GM12891 (cell line): ENCODE data around the gene PACS2.

Experiments
- DNase-seq: peaks from one replicate; pipeline ENCODE4 v3.0.0; 2011; ENCODE audit warnings: low spot score; ENCODE audit not compliant: insufficient read length
- FAIRE-seq: peaks from 2 replicates; lab custom pipeline; 2011; peaks lifted over from hg19 to GRCh38; lab: Jason Lieb, UNC
- PAX5 ChIP-seq: IDR thresholded peaks from 2 replicates; pipeline ENCODE4 v1.6.1; 2011; ENCODE audit warnings: low read length, moderate library complexity, mild to moderate bottlenecking; ENCODE audit not compliant: insufficient read depth, severe bottlenecking
- POLR2A ChIP-seq: IDR thresholded peaks from 2 replicates; pipeline ENCODE4 v1.6.1; 2011; ENCODE audit warnings: low read depth, low read length, control low read depth
- POLR2AphosphoS5 ChIP-seq: IDR thresholded peaks from 2 replicates; pipeline ENCODE4 v1.6.1; 2011; ENCODE audit warnings: low read depth, low read length, control low read depth
- POU2F2 ChIP-seq: IDR thresholded peaks from 2 replicates; pipeline ENCODE4 v1.6.1; 2011; ENCODE audit warnings: low read depth, mild to moderate bottlenecking, control low read depth, low read length, moderate library complexity
- SPI1 ChIP-seq: IDR thresholded peaks from 2 replicates; pipeline ENCODE4 v1.6.1; 2011; ENCODE audit warnings: low read depth, low read length, control low read depth
- TAF1 ChIP-seq: IDR thresholded peaks from 2 replicates; pipeline ENCODE4 v1.6.1; 2011; ENCODE audit warnings: low read depth, low read length, control low read depth

The PACS2 gene

GRCh38 chr14:105365101-105365500, 50.6 kb downstream of the PACS2 start:
- TF ChIP-seq TAF1, result no peak
- FAIRE-seq, result no peak
- no peak for DNase-seq

GRCh38 chr14:105365681-105366080, 51.1 kb downstream of the PACS2 start:
- DNase-seq (no peak), FAIRE-seq (no peak)
- TF ChIP-seq POU2F2 (no peak), POLR2A (no peak), POLR2AphosphoS5 (no peak), PAX5 (no peak), SPI1 (no peak), TAF1 (no peak)

- TF ChIP-seq TAF1, result no peak
- no peak for TF ChIP-seq SPI1
- TF ChIP-seq PAX5, result no peak
- TF ChIP-seq POLR2AphosphoS5, result no peak
- TF ChIP-seq POLR2A, result no peak
- TF ChIP-seq POU2F2, result no peak
- FAIRE-seq, result no peak
- no peak for DNase-seq
Measured at GRCh38 chr14:105366386-105367074, 52.0 kb downstream of the PACS2 start.

GRCh38 chr14:105367116-105368031, 52.8 kb downstream of the PACS2 start:
- FAIRE-seq (no peak), DNase-seq (no peak)
- TF ChIP-seq PAX5 (no peak), POU2F2 (no peak), TAF1 (no peak), POLR2A (no peak), SPI1 (no peak)

- FAIRE-seq (no peak), DNase-seq (no peak)
- TF ChIP-seq PAX5, result no peak
- no peak for TF ChIP-seq POLR2AphosphoS5
- no peak for TF ChIP-seq TAF1
- TF ChIP-seq POLR2A, result no peak
- no peak for TF ChIP-seq SPI1
- TF ChIP-seq POU2F2, result no peak
Measured at GRCh38 chr14:105368032-105368417, 53.5 kb downstream of the PACS2 start.

GRCh38 chr14:105368426-105368825, 53.9 kb downstream of the PACS2 start:
- no peak for TF ChIP-seq POU2F2
- TF ChIP-seq POLR2AphosphoS5, result no peak
- DNase-seq (no peak), FAIRE-seq (no peak)

- FAIRE-seq (no peak), DNase-seq (no peak)
- TF ChIP-seq POLR2AphosphoS5, result no peak
- no peak for TF ChIP-seq POLR2A
- TF ChIP-seq PAX5, result no peak
- no peak for TF ChIP-seq SPI1
- TF ChIP-seq TAF1, result no peak
- no peak for TF ChIP-seq POU2F2
Measured at GRCh38 chr14:105368910-105369652, 54.5 kb downstream of the PACS2 start.

GRCh38 chr14:105369653-105370040, 55.1 kb downstream of the PACS2 start:
- TF ChIP-seq POLR2A (no peak), POU2F2 (no peak), PAX5 (no peak), POLR2AphosphoS5 (no peak), SPI1 (no peak), TAF1 (no peak)
- no peak for FAIRE-seq

GRCh38 chr14:105374389-105374788, 59.8 kb downstream of the PACS2 start:
- TF ChIP-seq TAF1 (no peak), PAX5 (no peak), POU2F2 (no peak), POLR2AphosphoS5 (no peak), SPI1 (no peak), POLR2A (no peak)
- FAIRE-seq, result no peak
- no peak for DNase-seq

More at GRCh38 chr14:105369653-105370040, 55.1 kb downstream of the PACS2 start:
- DNase-seq, result no peak
